CD4-positive, alpha-beta T cell (primary cell): ENCODE results near the gene C2orf76. TPM values are rescaled to one million over a fixed set of nuclear protein-coding genes. Genes with fewer than 3 reads are reported as not detected.

Experiments
- ATAC-seq: fragments of 200-7000 bp; cut with Tn5 transposase; one replicate; pipeline ENCODE4 v1.10.0; 2022; ENCODE audit warnings: mild to moderate bottlenecking; ENCODE audit not compliant: poor library complexity
- CTCF ChIA-PET: fragments of 350-600 bp; sonication (Branson Sonifier 250); formaldehyde crosslinking; loops from one replicate; lab custom pipeline; 2021; ENCODE audit warnings: antibody characterized with exemption, inconsistent platforms; lab: Charles Lee
- POLR2A ChIA-PET: fragments of 350-600 bp; sonication (Branson Sonifier 250); formaldehyde crosslinking; loops from one replicate; lab custom pipeline; 2021; ENCODE audit warnings: antibody characterized with exemption, inconsistent platforms; lab: Charles Lee
- DNase-seq, 14 experiments: peaks; one replicate each; pipeline ENCODE4 v3.0.0-alpha.2; 2013 to 2020; ENCODE audit warnings: mixed read lengths in 2 of 14
- H3K27ac ChIP-seq, 2 donors: one replicate each; pipeline versions ENCODE4 v1.5.1 to v1.7.0; 2013; ENCODE audit warnings: low read length in 2 of 2, low read depth in 1 of 2, mild to moderate bottlenecking in 1 of 2
- H3K27me3 ChIP-seq, 2 experiments: 1 replicate in 1 of 2; 2 replicates in 1 of 2; pipeline versions ENCODE4 v1.6.1 to v1.7.0; 2013; ENCODE audit warnings: low read length in 2 of 2, control low read depth in 1 of 2, mild to moderate bottlenecking in 1 of 2, moderate library complexity in 1 of 2; ENCODE audit not compliant: insufficient read depth in 2 of 2, control insufficient read depth in 1 of 2
- H3K36me3 ChIP-seq: one replicate; pipeline ENCODE4 v1.6.1; 2013; ENCODE audit warnings: low read length, control low read depth; ENCODE audit not compliant: insufficient read depth
- H3K4me1 ChIP-seq: one replicate; pipeline ENCODE4 v1.6.1; 2013; ENCODE audit warnings: low read length, control low read depth; ENCODE audit not compliant: insufficient read depth
- H3K4me3 ChIP-seq: one replicate; pipeline ENCODE4 v1.5.1; 2013; ENCODE audit warnings: mild to moderate bottlenecking, low read length, moderate library complexity
- H3K9me3 ChIP-seq, 2 experiments: 1 replicate in 1 of 2; 2 replicates in 1 of 2; pipeline versions ENCODE4 v1.6.1 to v1.7.0; 2013; ENCODE audit warnings: low read length in 2 of 2, mild to moderate bottlenecking in 2 of 2, control low read depth in 1 of 2, moderate library complexity in 1 of 2; ENCODE audit not compliant: control insufficient read depth in 1 of 2, insufficient read depth in 1 of 2
- H3K27ac Mint-ChIP-seq: one replicate; pipeline ENCODE4 v1.8.0; 2020; ENCODE audit warnings: mixed read lengths
- H3K27me3 Mint-ChIP-seq: one replicate; pipeline ENCODE4 v1.8.0; 2021; ENCODE audit warnings: mixed read lengths
- H3K36me3 Mint-ChIP-seq: one replicate; pipeline ENCODE4 v1.8.0; 2021; ENCODE audit warnings: low read depth, mixed read lengths
- H3K4me1 Mint-ChIP-seq: one replicate; pipeline ENCODE4 v1.8.0; 2021; ENCODE audit warnings: low read depth, mixed read lengths
- H3K4me3 Mint-ChIP-seq: one replicate; pipeline ENCODE4 v1.8.0; 2020; ENCODE audit warnings: mild to moderate bottlenecking, mixed read lengths
- H3K9me3 Mint-ChIP-seq: one replicate; pipeline ENCODE4 v1.8.0; 2020; ENCODE audit warnings: mixed read lengths
- CTCF ChIP-seq: fragments of 200-600 bp; IDR thresholded peaks from one replicate; pipeline ENCODE4 v1.8.0; 2022; ENCODE audit warnings: antibody characterized with exemption, mild to moderate bottlenecking
- intact Hi-C, 2 experiments: fragments of 100-400 bp; cut with DNase I in 1 of 2; cut with micrococcal nuclease in 1 of 2; formaldehyde crosslinking; loops; one replicate each; pipeline versions ENCODE4 v1.15.1 to v1.9.0; 2023 to 2025; cut with DNase I, micrococcal nuclease
- total RNA-seq, 174 experiments: library from RNA in 2 of 174; stranded (reverse) in 2 of 174; gene quantifications; one replicate each; pipeline ENCODE4 v1.2.3 and lab custom pipeline; 2021 to 2026

C2orf76 gene
- total RNA-seq, 2 experiments from 2014 or later = 2.8 to 4.5 TPM

GRCh38 chr2:119384971-119385370, 18.3 kb upstream of the C2orf76 start:
- DNase-seq (no peak), ATAC-seq (no peak)
- peaks cover 3 to 4% of the 10 kb centered on the region in 2 experiments for H3K27me3 ChIP-seq
- H3K9me3 ChIP-seq = peaks cover 0 to 4% of the 10 kb centered on the region in 2 experiments
- H3K27ac ChIP-seq = no peak overlapping the region
- CTCF ChIA-PET = no interaction called here
- intact Hi-C loops = no loop called here
- no peak overlapping the region for H3K4me3 ChIP-seq
- H3K4me1 ChIP-seq = no peaks in the 10 kb centered on the region
- no peak for TF ChIP-seq CTCF
- Mint-ChIP-seq H3K36me3 (no peaks in the 10 kb centered on the region), H3K27me3 (peaks cover 10% of the 10 kb centered on the region), H3K4me3 (no peak overlapping the region), H3K4me1 (no peaks in the 10 kb centered on the region), H3K9me3 (no peaks in the 10 kb centered on the region), H3K27ac (no peak overlapping the region)
- H3K36me3 ChIP-seq = no peaks in the 10 kb centered on the region
- POLR2A ChIA-PET = no interaction called here

GRCh38 chr2:119383410-119384140, 16.9 kb upstream of the C2orf76 start:
- Mint-ChIP-seq H3K27ac (no peak overlapping the region), H3K9me3 (no peaks in the 10 kb centered on the region), H3K27me3 (peaks cover 10% of the 10 kb centered on the region), H3K4me1 (no peaks in the 10 kb centered on the region), H3K36me3 (no peaks in the 10 kb centered on the region), H3K4me3 (no peak overlapping the region)
- H3K36me3 ChIP-seq = no peaks in the 10 kb centered on the region
- ChIA-PET CTCF (no interaction called here), POLR2A (no interaction called here)
- no peak overlapping the region for H3K4me3 ChIP-seq
- H3K27ac ChIP-seq = no peak overlapping the region
- peaks cover 3 to 4% of the 10 kb centered on the region in 2 experiments for H3K27me3 ChIP-seq
- no peaks in the 10 kb centered on the region for H3K4me1 ChIP-seq
- H3K9me3 ChIP-seq = peaks cover 0 to 4% of the 10 kb centered on the region in 2 experiments
- intact Hi-C loops = no loop called here
- TF ChIP-seq CTCF = no peak
- ATAC-seq (no peak), DNase-seq (no peak)

GRCh38 chr2:119378566-119378965, 11.9 kb upstream of the C2orf76 start:
- Mint-ChIP-seq H3K9me3 (no peaks in the 10 kb centered on the region), H3K27me3 (no peaks in the 10 kb centered on the region), H3K27ac (no peak overlapping the region), H3K4me3 (no peak overlapping the region), H3K36me3 (peaks cover 24% of the 10 kb centered on the region), H3K4me1 (no peaks in the 10 kb centered on the region)
- no peak for TF ChIP-seq CTCF
- ATAC-seq (no peak), DNase-seq (no peak)
- CTCF ChIA-PET = no interaction called here
- Histone ChIP-seq H3K27me3 (no peaks in the 10 kb centered on the region), H3K36me3 (peaks cover 2% of the 10 kb centered on the region), H3K4me3 (no peak overlapping the region), H3K27ac (no peak overlapping the region), H3K4me1 (no peaks in the 10 kb centered on the region), H3K9me3 (peaks cover 0 to 2% of the 10 kb centered on the region in 2 experiments)
- intact Hi-C loops = no loop called here
- POLR2A ChIA-PET = no interaction called here
